OCI-LY1 (cell line): ENCODE measurements around the gene TMEM119.

Experiments
- EZH2 ChIP-seq: fragments of 200-600 bp; sonication (generic), shearing (Covaris generic); IDR thresholded peaks from 2 replicates; pipeline ENCODE4 v1.8.0; 2017; ENCODE audit warnings: borderline replicate concordance, mixed run types, mild to moderate bottlenecking, antibody characterized with exemption, low read length, moderate library complexity, mixed read lengths
- TF ChIP-seq, protein P1 (sequence below): fragments of 200-600 bp; sonication (generic), shearing (Covaris generic); IDR thresholded peaks from 2 replicates; pipeline ENCODE4 v1.5.1; 2017; ENCODE audit warnings: mild to moderate bottlenecking, antibody characterized with exemption, low read length, moderate library complexity, mixed read lengths

DNA sequence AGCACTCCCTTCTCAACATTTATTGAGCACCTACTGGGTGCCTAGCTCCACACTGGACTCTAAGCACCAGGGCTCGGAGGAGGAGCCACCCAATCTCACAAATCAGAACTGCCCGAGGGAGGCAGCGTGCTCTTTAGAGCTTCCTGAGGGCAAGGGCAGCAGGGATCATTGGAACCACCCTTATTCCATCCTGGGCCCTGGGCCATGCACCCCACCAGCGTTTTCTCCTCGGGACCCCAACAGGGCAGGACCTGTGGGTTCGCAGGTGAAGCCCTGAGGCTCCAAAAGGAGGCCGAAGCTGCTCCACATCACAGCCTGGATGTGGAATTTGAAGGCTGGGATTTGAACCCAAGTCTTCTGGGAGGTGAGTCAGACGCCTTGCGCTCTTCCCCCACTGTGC is 15.4 kb downstream of the TMEM119 start:
- TF ChIP-seq, protein P1, sequence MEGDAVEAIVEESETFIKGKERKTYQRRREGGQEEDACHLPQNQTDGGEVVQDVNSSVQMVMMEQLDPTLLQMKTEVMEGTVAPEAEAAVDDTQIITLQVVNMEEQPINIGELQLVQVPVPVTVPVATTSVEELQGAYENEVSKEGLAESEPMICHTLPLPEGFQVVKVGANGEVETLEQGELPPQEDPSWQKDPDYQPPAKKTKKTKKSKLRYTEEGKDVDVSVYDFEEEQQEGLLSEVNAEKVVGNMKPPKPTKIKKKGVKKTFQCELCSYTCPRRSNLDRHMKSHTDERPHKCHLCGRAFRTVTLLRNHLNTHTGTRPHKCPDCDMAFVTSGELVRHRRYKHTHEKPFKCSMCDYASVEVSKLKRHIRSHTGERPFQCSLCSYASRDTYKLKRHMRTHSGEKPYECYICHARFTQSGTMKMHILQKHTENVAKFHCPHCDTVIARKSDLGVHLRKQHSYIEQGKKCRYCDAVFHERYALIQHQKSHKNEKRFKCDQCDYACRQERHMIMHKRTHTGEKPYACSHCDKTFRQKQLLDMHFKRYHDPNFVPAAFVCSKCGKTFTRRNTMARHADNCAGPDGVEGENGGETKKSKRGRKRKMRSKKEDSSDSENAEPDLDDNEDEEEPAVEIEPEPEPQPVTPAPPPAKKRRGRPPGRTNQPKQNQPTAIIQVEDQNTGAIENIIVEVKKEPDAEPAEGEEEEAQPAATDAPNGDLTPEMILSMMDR = no peak
- TF ChIP-seq EZH2 = no peak
